Osteocyte (in vitro differentiated cells): ENCODE data around the gene CALD1. TPM values are rescaled to one million over a fixed set of nuclear protein-coding genes. Genes with fewer than 3 reads are reported as not detected.

Experiments used
- DNase-seq: peaks from one replicate; pipeline ENCODE4 v3.0.0; 2021; ENCODE audit warnings: mixed read lengths; ENCODE audit not compliant: unreplicated experiment; ENCODE audit errors: extremely low spot score
- H3K27ac Mint-ChIP-seq: one replicate; pipeline ENCODE4 v1.8.0; 2021; ENCODE audit warnings: mild to moderate bottlenecking, mixed read lengths; ENCODE audit not compliant: unreplicated experiment
- H3K27me3 Mint-ChIP-seq: one replicate; pipeline ENCODE4 v1.8.0; 2021; ENCODE audit warnings: mixed read lengths; ENCODE audit not compliant: unreplicated experiment
- H3K36me3 Mint-ChIP-seq: one replicate; pipeline ENCODE4 v1.8.0; 2021; ENCODE audit warnings: mixed read lengths; ENCODE audit not compliant: unreplicated experiment
- H3K4me1 Mint-ChIP-seq: one replicate; pipeline ENCODE4 v1.8.0; 2021; ENCODE audit warnings: mixed read lengths; ENCODE audit not compliant: unreplicated experiment
- H3K4me3 Mint-ChIP-seq: one replicate; pipeline ENCODE4 v1.8.0; 2021; ENCODE audit warnings: mild to moderate bottlenecking, moderate library complexity, mixed read lengths; ENCODE audit not compliant: unreplicated experiment
- H3K9me3 Mint-ChIP-seq: one replicate; pipeline ENCODE4 v1.8.0; 2021; ENCODE audit warnings: mixed read lengths; ENCODE audit not compliant: unreplicated experiment
- CTCF ChIP-seq: fragments of 200-600 bp; sonication (generic); IDR thresholded peaks from 2 replicates; pipeline ENCODE4 v1.5.0; 2021; ENCODE audit warnings: antibody characterized with exemption, mild to moderate bottlenecking, moderate library complexity
- total RNA-seq: library from RNA; stranded (reverse); gene quantifications from 2 replicates; pipeline ENCODE4 v1.2.1, GENCODE V29; 2021

The CALD1 gene
- total RNA-seq, 1 donor from 2014 or later = 807 TPM

- Mint-ChIP-seq H3K4me1 (peaks cover 78% of the 10 kb centered on the region), H3K9me3 (no peaks in the 10 kb centered on the region), H3K36me3 (peaks cover 47% of the 10 kb centered on the region), H3K27me3 (no peaks in the 10 kb centered on the region), H3K27ac (peak overlapping the region; percentile 92), H3K4me3 (no peak overlapping the region)
- DNase-seq = no peak
- TF ChIP-seq CTCF = no peak
Measured at GRCh38 chr7:134886353-134887057, 107.1 kb downstream of the CALD1 start.

- no peak for TF ChIP-seq CTCF
- Mint-ChIP-seq H3K27me3 (no peaks in the 10 kb centered on the region), H3K4me1 (peaks cover 77% of the 10 kb centered on the region), H3K36me3 (peaks cover 42% of the 10 kb centered on the region), H3K9me3 (no peaks in the 10 kb centered on the region), H3K4me3 (no peak overlapping the region), H3K27ac (no peak overlapping the region)
- no peak for DNase-seq
Measured at GRCh38 chr7:134887523-134887922, 108.1 kb downstream of the CALD1 start.

- no peaks in the 10 kb centered on the region for H3K27me3 Mint-ChIP-seq
- H3K27ac Mint-ChIP-seq = peak overlapping the region; percentile 9
- no peak for DNase-seq
- H3K4me3 Mint-ChIP-seq = no peak overlapping the region
- H3K36me3 Mint-ChIP-seq = peaks cover 45% of the 10 kb centered on the region
- H3K9me3 Mint-ChIP-seq = no peaks in the 10 kb centered on the region
- H3K4me1 Mint-ChIP-seq = peaks cover 77% of the 10 kb centered on the region
- no peak for TF ChIP-seq CTCF
Measured at GRCh38 chr7:134888141-134888740, 108.8 kb downstream of the CALD1 start.

DNA sequence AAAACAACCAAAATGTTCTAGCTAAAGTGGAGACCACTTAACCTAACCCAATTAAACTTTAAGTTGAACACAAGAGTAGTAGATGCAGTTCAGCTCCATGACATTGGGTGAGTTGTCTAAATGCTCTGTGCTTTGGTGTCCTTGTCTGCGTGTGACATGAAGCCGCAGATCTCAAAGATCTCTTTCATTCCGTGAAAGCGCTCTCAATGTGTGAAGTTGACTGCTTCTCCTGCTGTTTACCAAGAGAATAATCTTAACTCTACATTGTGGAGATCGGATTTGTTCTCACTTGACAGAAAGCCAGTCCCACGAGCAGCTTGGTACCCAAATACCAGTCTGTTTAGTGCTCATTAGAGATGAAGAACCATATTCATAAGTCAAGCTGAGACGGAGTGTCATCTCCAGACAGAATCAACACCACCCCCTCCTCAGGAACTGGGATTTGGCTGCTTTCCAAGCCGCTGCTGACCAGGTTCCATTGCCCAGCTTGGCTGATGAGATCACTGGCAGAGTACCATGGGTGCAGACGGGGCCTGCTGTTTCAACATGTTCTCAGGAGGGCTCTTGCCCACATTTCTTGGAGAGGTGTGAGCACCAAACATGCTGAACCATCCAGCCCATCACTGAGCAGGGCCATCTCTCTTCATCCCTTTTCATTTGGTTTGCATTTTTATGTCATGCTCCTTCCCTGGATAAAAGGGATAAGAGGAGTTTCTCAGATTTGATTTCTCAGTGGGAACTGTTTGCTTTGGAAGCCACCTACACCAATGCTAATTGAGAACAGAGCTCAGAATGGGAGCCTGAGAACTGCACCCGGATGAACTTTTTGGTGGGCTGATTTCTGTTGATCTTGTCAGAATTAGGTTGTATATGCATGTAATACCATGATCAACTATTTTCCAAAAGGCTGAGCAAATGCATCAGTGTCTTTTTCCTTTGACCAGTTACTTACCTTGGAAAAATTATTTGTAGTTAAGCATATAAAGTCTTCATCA is 111.1 kb downstream of the CALD1 start:
- peak overlapping the region; percentile 77 for H3K4me3 Mint-ChIP-seq
- H3K4me1 Mint-ChIP-seq = peaks cover 80% of the 10 kb centered on the region
- no peaks in the 10 kb centered on the region for H3K27me3 Mint-ChIP-seq
- H3K9me3 Mint-ChIP-seq = no peaks in the 10 kb centered on the region
- no peak for TF ChIP-seq CTCF
- peak overlapping the region; percentile 87 for H3K27ac Mint-ChIP-seq
- H3K36me3 Mint-ChIP-seq = peaks cover 47% of the 10 kb centered on the region
- peak; percentile 86 for DNase-seq
